ENCODE results near the gene POLD1. TPM values are rescaled to one million over a fixed set of nuclear protein-coding genes. Genes with fewer than 3 reads are reported as not detected.

Gene POLD1
- total and polyA plus RNA-seq, 2 of the 13 experiments (the other 11 are each of a cell fraction or from before 2014, with no cell fraction given): 17.4 to 54.0 TPM

GRCh38 chr19:50340331-50340730 lies 43.8 kb upstream of the POLD1 start:
- CTCF ChIA-PET (ENCODE audit: low intra/inter-chr PET ratio, low total read pairs): no interaction called here
- no peak overlapping the region for H3K9ac ChIP-seq (ENCODE audit: insufficient read depth, low read depth, low read length)
- POLR2A ChIA-PET: interaction anchor here (1.9 kb wide), 1 partner anchor 10 kb away, joined by 8 read pairs; no protein-coding TSS in a partner anchor
- H4K20me1 ChIP-seq (ENCODE audit: insufficient read depth, low read length): no peaks in the 10 kb centered on the region
- H3K79me2 ChIP-seq (ENCODE audit: insufficient read depth, low read length): no peaks in the 10 kb centered on the region
- intact Hi-C loops (cut with micrococcal nuclease; ENCODE audit: unreplicated experiment): no loop called here
- ATAC-seq: no peak
- peaks cover 6% of the 10 kb centered on the region; the same call in 1 of the 2 replicates for H3K9me3 ChIP-seq (ENCODE audit: low read length)
- no peaks in the 10 kb centered on the region for H3K36me3 ChIP-seq (replicated peaks in 1 of 2; ENCODE audit: control insufficient read depth in 1 of 2, insufficient read depth in 2 of 2, low read length in 2 of 2)
- in situ Hi-C loops (cut with HindIII; ENCODE audit: extremely low pct_ligation_motif_present, low pct_unique_long_range_greater_than_20kb): no loop called here
- H3K27ac ChIP-seq (ENCODE audit: extremely low read length, insufficient read depth, low read length): no peak overlapping the region
- no peak overlapping the region for H2AFZ ChIP-seq (ENCODE audit: low read length)
- TF ChIP-seq CBFB (CRISPR knock-in tag; IDR thresholded peaks at IDR 0.05) (no peak), ZNF569 (CRISPR knock-in tag; IDR thresholded peaks at IDR 0.05; ENCODE audit: borderline replicate concordance) (no peak), ZNF232 (CRISPR knock-in tag; IDR thresholded peaks at IDR 0.05; ENCODE audit: borderline replicate concordance) (no peak), SUZ12 (IDR thresholded peaks at IDR 0.05; ENCODE audit: low read depth, low read length) (no peak), FLYWCH1 (CRISPR knock-in tag; IDR thresholded peaks at IDR 0.05) (no peak), HCFC1 (IDR thresholded peaks at IDR 0.05; ENCODE audit: low read depth, low read length) (no peak), TAF15 (IDR thresholded peaks at IDR 0.05; ENCODE audit: low read depth, low read length, poor library complexity, severe bottlenecking) (no peak), ATF7 (IDR thresholded peaks at IDR 0.05) (no peak), ATF7 (CRISPR knock-in tag; IDR thresholded peaks at IDR 0.05) (no peak), NFIC (IDR thresholded peaks at IDR 0.05; ENCODE audit: low read length) (no peak), ZNF121 (CRISPR knock-in tag; IDR thresholded peaks at IDR 0.05) (no peak), ZNF710 (CRISPR knock-in tag; IDR thresholded peaks at IDR 0.05; ENCODE audit: borderline replicate concordance) (no peak), GATAD1 (CRISPR knock-in tag; IDR thresholded peaks at IDR 0.05) (no peak)
- TF ChIP-seq, protein P1, sequence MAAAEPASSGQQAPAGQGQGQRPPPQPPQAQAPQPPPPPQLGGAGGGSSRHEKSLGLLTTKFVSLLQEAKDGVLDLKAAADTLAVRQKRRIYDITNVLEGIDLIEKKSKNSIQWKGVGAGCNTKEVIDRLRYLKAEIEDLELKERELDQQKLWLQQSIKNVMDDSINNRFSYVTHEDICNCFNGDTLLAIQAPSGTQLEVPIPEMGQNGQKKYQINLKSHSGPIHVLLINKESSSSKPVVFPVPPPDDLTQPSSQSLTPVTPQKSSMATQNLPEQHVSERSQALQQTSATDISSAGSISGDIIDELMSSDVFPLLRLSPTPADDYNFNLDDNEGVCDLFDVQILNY (CRISPR knock-in tag; conservative IDR thresholded peaks at IDR 0.05): no peak
- TF ChIP-seq, protein P2, sequence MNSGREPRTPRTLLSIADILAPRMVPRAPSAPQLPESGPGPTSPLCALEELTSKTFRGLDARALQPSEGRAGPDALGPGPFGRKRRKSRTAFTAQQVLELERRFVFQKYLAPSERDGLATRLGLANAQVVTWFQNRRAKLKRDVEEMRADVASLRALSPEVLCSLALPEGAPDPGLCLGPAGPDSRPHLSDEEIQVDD (CRISPR knock-in tag; IDR thresholded peaks at IDR 0.05; ENCODE audit: borderline replicate concordance): no peak
- TF ChIP-seq, protein P3, sequence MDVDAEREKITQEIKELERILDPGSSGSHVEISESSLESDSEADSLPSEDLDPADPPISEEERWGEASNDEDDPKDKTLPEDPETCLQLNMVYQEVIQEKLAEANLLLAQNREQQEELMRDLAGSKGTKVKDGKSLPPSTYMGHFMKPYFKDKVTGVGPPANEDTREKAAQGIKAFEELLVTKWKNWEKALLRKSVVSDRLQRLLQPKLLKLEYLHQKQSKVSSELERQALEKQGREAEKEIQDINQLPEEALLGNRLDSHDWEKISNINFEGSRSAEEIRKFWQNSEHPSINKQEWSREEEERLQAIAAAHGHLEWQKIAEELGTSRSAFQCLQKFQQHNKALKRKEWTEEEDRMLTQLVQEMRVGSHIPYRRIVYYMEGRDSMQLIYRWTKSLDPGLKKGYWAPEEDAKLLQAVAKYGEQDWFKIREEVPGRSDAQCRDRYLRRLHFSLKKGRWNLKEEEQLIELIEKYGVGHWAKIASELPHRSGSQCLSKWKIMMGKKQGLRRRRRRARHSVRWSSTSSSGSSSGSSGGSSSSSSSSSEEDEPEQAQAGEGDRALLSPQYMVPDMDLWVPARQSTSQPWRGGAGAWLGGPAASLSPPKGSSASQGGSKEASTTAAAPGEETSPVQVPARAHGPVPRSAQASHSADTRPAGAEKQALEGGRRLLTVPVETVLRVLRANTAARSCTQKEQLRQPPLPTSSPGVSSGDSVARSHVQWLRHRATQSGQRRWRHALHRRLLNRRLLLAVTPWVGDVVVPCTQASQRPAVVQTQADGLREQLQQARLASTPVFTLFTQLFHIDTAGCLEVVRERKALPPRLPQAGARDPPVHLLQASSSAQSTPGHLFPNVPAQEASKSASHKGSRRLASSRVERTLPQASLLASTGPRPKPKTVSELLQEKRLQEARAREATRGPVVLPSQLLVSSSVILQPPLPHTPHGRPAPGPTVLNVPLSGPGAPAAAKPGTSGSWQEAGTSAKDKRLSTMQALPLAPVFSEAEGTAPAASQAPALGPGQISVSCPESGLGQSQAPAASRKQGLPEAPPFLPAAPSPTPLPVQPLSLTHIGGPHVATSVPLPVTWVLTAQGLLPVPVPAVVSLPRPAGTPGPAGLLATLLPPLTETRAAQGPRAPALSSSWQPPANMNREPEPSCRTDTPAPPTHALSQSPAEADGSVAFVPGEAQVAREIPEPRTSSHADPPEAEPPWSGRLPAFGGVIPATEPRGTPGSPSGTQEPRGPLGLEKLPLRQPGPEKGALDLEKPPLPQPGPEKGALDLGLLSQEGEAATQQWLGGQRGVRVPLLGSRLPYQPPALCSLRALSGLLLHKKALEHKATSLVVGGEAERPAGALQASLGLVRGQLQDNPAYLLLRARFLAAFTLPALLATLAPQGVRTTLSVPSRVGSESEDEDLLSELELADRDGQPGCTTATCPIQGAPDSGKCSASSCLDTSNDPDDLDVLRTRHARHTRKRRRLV (CRISPR knock-in tag; IDR thresholded peaks at IDR 0.05): no peak
- H3K4me2 ChIP-seq (ENCODE audit: low read depth, low read length): no peak overlapping the region
- peaks cover 21% of the 10 kb centered on the region for H3K4me1 ChIP-seq (ENCODE audit: insufficient read depth, low read length)
- no peaks in the 10 kb centered on the region for H3K27me3 ChIP-seq (ENCODE audit: control insufficient read depth in 1 of 2, insufficient read depth in 2 of 2, low read length in 2 of 2)
- DNase-seq (ENCODE audit: low spot score): no peak
- FAIRE-seq: no peak
- no peak overlapping the region for H3K4me3 ChIP-seq (replicated peaks in 1 of 3; ENCODE audit: insufficient read depth in 1 of 3, low read depth in 2 of 3, low read length in 3 of 3)
- no TSS peak for BruUV-seq (replicated peaks)

All from HepG2 (cell line).